Measurements from ENCODE around the gene CBFB.

DNA sequence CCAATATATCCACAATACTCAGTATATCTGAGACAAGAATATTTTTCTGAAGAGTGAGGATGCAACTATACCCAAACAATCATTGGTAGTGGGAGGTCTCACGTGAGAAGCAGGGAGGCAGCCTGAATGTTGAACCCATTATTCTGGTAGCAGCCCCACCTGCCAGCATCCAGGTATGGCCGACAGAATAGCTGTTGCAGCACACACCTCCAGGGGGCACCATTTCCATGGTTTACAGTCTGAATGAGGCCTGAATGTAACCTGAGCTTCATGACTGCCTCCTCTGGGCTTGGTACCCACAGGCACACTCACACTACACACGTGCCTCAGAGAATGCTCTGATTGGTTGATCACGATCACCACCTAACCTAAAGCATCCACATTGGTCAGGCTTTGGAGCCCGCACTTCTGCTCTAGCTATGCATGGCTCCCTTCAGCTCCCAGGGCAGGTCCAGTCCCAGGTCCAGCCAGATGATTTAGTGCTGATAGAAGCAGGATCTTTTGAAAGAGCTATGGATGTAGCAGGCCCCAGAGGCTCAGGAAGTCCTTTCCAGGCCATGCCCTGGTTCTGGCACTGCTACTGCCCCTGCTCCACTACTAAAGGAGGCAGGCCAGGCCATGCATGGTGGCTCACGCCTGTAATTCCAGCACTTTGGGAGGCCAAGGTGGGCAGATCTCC is 11.0 kb upstream of the CBFB start:
- no peak for TF ChIP-seq SP2 (IDR thresholded peaks at IDR 0.05; ENCODE audit: extremely low read depth, low read depth, low read length, poor library complexity, severe bottlenecking)
- TF ChIP-seq NFE2L1 (tag; IDR thresholded peaks at IDR 0.05; ENCODE audit: borderline replicate concordance, low read depth) = no peak
- 0 out of 4 replicates have a peak, but pooled peaks of 1 of the 2 experiments have one; percentile 37 for TF ChIP-seq ARNT (IDR thresholded peaks at IDR 0.05)
- TF ChIP-seq SREBF1 (IDR thresholded peaks at IDR 0.05; ENCODE audit: borderline replicate concordance, low read depth, low read length) = no peak
- TF ChIP-seq RAD51 (IDR thresholded peaks at IDR 0.05; ENCODE audit: borderline replicate concordance, low read depth) = peak; percentile 78
- no peak for TF ChIP-seq TAF1 (IDR thresholded peaks at IDR 0.05; ENCODE audit: control insufficient read depth, extremely low read depth, insufficient read depth, low read length, severe bottlenecking)
- no peak for TF ChIP-seq CEBPB (tag; IDR thresholded peaks at IDR 0.05)
- TF ChIP-seq, protein P1, sequence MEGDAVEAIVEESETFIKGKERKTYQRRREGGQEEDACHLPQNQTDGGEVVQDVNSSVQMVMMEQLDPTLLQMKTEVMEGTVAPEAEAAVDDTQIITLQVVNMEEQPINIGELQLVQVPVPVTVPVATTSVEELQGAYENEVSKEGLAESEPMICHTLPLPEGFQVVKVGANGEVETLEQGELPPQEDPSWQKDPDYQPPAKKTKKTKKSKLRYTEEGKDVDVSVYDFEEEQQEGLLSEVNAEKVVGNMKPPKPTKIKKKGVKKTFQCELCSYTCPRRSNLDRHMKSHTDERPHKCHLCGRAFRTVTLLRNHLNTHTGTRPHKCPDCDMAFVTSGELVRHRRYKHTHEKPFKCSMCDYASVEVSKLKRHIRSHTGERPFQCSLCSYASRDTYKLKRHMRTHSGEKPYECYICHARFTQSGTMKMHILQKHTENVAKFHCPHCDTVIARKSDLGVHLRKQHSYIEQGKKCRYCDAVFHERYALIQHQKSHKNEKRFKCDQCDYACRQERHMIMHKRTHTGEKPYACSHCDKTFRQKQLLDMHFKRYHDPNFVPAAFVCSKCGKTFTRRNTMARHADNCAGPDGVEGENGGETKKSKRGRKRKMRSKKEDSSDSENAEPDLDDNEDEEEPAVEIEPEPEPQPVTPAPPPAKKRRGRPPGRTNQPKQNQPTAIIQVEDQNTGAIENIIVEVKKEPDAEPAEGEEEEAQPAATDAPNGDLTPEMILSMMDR (IDR thresholded peaks at IDR 0.05 in 2 of 3, conservative IDR thresholded peaks at IDR 0.05 in 1 of 3; ENCODE audit: insufficient read depth in 2 of 3, low read depth in 1 of 3, low read length in 3 of 3) = peak; percentile 93 to 95 (median 94)
- 0 out of 4 replicates have a peak, but pooled peaks of 1 of the 2 experiments have one; percentile 23 for TF ChIP-seq NRF1 (conservative IDR thresholded peaks at IDR 0.05 in 1 of 2, IDR thresholded peaks at IDR 0.05 in 1 of 2)
- no peak for TF ChIP-seq SRSF1 (IDR thresholded peaks at IDR 0.05; ENCODE audit: low read depth, low read length)
- peak; percentile 99 for TF ChIP-seq BHLHE40 (IDR thresholded peaks at IDR 0.05; ENCODE audit: low read length)
- TF ChIP-seq SP1 (CRISPR knock-in tag; IDR thresholded peaks at IDR 0.05) = peak; percentile 59; the same call in 1 of the 2 replicates
- TF ChIP-seq POLR2AphosphoS2 (IDR thresholded peaks at IDR 0.05; ENCODE audit: low read length) = no peak
- no peak for TF ChIP-seq RBFOX2 (IDR thresholded peaks at IDR 0.05; ENCODE audit: low read depth, low read length)
